ENCODE results near the gene CDC25B.
"Not testable (repeated sequence)": the region's sequence is repeated elsewhere in the genome, so short reads cannot be mapped to it uniquely, and the experiment has no call there.

CDC25B gene

DNA sequence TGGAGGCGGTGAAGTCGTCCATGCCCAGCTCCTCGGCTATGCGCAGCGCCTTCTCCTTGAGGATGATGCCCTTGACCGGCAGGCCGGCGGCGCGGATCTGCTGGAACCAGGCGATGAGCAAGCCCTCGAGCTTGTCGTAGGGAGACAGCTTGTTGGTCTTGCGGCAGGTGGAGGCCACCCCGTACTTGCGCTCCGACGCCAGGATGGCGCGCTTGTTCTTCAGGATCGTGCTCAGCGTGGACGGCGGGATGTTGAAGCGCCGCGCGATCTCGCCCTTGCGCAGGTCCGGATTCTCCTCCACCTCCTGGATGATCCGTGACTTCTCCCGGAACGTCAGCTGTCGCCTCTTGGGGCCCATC is 10.0 kb upstream of the CDC25B start:
- no peak for DNase-seq

DNA sequence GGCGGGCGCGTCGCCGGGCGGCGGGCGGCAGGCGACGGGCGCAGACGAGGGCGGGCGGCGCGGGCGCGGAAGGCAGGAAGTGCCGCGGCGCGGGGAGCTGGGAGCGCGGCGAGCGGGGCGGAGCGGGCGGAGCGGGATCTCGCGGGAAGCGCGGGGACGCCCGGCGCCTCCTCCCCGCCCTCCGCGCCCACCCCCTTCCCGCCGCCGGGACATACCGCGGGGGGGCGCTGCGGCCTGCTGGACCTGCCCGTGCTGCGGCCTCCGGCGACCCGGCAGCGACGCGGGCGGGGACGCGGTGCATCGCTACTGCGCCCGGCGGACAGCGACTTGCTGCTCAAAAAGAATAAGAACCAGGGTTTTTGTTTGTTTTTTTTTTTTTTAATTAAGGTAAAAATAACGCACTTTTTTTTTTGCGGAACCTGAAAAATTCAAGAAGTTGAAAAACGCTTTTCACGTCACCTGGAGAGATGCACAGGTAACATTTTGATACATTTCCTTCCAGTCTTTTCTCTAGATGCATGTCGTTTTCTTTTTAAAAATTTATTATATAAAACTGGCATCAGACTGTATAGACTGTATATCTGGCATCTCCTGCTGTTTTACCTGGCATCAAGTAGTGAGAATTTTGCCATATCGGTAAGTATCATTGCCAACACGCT is 9.3 kb upstream of the CDC25B start, which contains the start of gene CENPB:
TSS of gene CENPB (minus strand) at position 76 of the 659 bp plus-strand sequence. CDS start 257 bp downstream, outside the sequence.
- no peak for DNase-seq

DNA sequence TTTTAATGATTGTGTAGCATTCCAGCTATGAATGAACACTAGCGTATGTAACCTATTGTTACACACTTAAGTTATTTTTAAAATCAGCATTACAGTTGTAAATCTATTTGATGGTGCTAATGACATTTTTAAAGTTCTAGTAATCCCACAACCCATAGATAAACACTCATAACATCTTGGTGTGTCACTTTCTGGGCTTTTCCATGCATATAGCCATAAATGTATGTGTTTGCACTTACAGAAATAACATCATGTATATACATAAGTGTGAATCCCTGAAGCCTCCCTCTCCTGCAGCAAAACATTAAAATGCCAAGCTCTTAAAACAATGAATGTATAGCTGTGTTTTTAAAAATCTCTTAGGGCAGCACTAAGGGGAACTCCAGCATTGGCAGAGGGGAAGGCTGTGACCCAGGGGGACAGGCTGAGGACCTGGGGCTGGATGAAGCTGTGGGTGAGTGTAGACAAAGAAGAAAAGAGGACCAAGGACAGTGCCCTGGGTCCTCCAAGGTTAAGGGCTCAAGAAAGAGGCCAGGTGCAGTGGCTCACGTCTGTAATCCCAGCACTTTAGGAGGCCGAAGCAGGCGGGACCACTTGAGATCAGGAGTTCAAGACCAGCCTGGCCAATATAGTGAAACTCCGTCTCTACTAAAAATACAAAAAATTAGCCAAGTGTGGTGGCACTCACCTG is 8.6 kb upstream of the CDC25B start:
- DNase-seq, result no peak

DNA sequence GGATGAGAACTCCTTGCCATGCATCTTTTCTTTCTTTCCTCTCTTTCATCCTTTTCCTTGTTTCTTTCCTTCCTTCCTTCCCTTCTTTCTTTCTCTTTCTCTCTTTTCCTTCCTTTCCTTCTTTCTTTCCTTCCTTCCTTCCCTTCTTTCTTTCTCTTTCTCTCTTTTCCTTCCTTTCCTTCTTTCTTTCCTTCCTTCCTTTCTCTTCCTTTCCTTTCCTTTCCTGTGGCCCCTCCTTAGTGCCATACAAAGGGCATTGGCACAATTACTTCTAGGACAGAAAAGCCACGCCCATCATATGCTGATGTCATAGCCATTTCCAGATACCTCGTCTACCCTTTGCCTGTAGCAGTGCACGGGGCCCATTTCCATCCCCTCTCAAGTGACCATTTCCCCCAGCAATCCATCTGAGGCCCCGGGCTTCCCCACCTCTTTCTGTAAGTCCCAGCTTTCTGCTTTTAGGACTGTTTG is 7.4 kb upstream of the CDC25B start:
- no peak for DNase-seq

DNA sequence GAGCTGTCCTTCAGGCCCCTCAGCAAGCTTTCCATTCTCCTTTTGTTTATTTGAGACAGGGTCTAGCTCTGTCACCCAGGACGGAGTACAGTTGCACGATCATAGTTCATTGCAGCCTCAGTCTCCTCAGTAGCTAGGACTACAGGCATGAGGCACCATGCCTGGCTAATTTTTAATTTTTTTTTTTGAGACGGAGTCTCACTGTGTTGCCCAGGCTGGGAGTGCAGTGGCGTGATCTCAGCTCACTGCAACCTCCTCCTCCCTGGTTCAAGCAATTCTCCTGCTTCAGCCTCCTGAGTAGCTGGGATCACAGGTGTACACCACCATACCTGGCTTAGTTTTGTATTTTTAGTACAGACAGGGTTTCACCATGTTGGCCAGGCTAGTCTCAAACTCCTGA is 6.9 kb upstream of the CDC25B start:
- DNase-seq, result not testable (repeated sequence)

DNA sequence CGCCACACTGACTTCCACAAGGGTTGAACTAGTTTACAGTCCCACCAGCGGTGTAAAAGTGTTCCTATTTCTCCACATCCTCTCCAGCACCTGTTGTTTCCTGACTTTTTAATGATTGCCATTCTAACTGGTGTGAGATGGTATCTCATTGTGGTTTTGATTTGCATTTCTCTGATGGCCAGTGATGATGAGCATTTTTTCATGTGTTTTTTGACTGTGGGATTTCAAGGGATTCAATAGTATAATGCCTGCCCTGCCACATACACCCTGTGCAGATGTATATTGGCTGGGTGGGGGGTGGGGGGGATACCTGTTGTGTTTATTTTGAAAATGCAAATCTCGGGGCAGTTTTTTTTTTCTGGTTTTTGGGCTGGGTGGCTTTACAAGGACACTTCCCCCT is 1.9 kb upstream of the CDC25B start:
- not testable (repeated sequence) for DNase-seq

DNA sequence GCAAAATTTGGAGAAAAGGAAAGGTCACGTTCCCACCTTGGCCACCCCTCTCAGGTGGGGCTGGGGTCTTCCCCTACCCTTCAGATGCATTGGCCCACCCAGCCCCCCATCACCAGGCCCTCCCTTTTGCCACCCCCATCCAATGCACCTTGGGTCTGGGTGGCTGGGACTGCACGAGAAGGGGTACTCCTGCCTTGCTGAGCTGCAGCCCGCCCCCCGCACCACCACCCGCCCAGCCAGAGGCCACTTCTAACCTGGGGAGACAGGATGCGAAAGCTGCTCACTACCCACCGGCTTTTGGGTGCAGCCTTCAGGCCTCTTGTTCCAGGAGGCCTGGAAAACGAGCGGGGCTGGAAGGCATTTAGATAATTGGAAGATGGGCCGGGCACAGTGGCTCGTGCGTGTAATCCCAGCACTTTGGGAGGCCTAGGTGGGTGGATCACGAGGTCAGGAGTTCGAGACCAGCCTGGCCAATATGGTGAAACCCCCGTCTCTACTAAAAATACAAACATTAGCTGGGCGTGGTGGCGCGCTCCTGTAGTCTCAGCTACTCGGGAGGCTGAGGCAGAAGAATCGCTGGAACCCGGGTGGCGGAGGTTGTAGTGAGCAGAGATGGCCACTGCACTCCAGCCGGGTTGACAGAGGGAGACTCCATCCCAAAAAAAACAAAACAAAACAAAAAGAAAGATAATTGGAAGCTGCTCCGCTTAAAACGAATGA is 1.2 kb upstream of the CDC25B start:
- no peak for DNase-seq

DNA sequence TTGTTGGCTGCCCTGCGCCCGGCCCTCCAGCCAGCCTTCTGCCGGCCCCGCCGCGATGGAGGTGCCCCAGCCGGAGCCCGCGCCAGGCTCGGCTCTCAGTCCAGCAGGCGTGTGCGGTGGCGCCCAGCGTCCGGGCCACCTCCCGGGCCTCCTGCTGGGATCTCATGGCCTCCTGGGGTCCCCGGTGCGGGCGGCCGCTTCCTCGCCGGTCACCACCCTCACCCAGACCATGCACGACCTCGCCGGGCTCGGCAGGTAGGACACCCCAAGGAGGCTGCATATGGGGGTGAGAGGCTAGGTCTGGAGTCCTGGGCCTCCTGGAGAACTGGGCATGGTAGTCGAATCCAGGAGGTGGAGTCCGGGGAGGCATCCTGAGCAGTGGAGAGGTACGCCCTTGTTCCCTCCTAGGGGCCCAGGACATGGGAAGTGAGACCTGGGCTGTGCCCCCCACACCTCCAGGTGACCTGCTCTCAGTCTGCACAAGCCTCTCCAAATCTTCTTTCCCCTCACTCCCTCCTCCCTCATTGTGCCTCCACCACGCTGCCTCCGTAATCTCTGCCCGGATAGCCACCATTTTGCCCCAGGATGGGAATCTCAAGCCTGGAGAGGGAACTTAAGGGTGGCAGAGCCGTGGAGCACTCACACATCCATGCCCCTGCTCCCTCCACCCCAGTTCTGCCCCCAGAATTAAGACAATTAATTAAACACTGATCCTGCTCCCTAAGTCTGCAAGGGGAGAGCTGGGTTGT is 541 bp downstream of the CDC25B start:
- no peak for DNase-seq

DNA sequence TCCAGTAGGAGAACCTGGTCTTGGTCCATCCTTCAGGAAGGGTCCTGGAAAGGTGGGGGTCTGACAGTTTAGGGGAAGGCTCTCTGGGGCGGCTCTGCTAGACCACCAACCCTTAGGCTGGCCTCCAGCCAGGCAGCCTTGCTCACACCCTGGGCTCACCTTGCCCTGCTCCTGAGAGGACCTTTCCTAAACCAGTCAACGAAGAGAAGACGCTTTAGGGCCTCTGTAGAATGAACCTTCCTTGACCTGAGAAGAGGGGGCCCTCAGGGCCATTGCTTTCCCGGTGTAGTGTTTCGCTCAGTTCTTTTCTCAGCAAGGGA is 1.1 kb downstream of the CDC25B start:
- no peak for DNase-seq

DNA sequence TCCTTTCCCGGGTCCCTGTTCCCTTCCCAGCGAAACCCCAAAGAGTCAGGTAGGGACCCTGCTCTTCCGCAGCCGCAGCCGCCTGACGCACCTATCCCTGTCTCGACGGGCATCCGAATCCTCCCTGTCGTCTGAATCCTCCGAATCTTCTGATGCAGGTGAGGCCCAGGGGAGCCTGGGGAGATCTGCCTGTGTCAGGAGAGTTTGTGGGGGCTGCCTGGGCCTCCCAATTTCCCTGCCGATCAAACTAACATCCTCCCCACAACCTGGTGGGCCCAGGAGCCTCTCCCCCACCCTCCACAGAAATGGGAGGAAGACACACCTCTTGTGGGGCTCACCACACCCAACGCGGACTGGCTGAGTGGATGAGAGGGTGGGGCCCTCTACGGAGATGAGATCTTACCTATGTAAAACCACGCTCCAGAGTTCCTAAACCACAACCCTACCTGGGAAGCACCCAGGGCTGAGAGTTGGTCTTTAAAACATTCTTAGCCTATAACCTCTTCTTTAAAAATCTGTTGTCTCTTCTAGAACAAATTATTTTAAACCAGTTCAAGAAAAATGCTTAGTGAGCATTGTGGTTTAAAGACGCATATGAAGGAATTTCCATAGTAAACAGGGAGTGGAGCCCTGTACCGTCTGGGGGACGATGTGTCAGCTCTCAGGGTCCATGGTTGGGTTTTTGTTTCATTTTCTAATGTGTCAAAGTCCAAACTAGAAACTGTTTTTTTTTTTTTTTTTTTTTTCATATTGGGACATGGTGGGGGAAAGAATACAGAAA is 1.7 kb downstream of the CDC25B start:
- no peak for DNase-seq

DNA sequence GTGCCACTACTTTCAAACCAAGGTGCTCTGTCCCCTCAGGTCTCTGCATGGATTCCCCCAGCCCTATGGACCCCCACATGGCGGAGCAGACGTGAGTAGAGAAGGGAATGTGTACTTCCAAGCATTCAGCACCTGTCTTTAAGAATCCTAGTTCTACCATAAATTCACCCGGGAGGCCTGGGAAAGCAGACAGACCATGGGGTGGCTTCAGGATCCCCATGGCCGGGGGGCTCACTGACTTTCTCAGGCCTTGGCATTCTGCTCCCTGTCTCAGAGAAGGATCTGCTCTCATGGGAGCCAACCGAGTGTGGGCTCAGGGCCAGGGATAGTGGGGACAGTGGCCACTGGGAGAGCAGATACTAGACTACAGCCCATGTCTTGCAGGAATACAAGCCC is 2.3 kb downstream of the CDC25B start:
- DNase-seq, result no peak

DNA sequence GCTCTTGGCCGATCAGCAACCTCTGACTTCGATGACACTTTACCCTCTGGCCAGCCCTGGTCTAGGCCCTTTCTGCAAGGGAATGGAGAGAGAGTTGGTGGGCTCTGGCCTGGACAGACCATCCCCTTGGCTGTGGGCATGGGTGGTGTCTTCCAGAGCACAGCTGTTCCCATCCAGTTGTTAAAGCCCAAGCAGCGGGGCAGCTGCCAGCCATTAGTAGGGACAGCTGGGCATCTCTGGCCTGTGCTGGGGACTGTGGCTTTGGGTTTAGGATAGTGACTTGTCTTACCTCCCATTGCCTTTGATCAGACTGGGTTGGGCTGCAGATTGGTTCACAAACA is 2.8 kb downstream of the CDC25B start:
- DNase-seq, result no peak

DNA sequence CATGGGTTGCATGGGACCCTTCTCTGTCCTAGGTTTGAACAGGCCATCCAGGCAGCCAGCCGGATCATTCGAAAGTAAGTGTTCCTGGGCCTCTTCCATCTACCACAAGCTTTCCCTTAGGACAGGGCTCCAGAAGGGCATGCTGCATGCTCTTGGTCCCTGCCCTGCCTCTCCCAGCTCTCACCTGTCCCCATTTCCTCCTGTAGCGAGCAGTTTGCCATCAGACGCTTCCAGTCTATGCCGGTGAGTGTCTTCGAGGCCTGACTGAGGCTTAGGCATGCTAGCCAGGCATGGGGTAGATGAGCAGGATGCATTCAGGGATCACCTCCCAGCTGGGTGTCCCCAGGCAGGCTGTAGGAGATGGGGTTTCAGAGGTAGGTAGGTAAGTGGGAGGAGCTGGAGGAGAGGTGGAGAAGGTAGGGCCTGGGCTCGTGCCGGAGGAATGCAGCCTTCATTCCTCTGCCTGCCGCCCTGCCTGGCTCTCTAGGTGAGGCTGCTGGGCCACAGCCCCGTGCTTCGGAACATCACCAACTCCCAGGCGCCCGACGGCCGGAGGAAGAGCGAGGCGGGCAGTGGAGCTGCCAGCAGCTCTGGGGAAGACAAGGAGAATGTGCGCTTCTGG is 4.3 kb downstream of the CDC25B start:
- DNase-seq, result no peak

DNA sequence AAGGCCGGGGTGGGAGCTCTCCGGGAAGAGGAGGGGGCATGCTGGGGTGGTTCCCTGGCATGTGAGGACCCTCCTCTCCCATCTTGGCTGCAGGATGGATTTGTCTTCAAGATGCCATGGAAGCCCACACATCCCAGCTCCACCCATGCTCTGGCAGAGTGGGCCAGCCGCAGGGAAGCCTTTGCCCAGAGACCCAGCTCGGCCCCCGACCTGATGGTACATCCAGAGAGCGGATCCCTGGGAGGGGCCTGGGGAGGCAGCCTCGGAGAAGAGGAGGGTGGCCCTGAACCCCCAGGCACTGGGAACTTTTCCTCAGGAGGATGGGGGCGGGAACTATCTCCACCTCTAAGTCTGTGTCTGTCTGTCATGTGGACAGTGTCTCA is 4.8 kb downstream of the CDC25B start:
- DNase-seq, result no peak

DNA sequence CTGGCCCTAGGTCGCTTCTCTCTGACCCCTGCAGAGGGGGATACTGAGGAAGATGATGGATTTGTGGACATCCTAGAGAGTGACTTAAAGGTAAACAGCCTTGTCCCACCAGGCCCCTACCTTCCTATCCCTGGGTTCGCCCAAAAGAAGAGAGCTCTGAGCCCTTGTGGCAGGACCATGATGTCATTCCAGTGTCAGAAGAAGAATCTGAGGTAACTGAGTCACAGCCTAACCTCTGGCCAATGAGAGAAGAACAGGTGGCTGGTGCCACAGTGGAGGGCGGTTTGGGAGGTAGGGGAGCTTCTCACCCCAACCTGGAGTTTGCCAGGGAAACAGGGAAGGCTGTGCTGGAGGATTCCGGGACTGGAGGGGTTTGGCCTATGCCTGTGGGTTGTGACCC is 5.2 kb downstream of the CDC25B start:
- DNase-seq, result no peak

DNA sequence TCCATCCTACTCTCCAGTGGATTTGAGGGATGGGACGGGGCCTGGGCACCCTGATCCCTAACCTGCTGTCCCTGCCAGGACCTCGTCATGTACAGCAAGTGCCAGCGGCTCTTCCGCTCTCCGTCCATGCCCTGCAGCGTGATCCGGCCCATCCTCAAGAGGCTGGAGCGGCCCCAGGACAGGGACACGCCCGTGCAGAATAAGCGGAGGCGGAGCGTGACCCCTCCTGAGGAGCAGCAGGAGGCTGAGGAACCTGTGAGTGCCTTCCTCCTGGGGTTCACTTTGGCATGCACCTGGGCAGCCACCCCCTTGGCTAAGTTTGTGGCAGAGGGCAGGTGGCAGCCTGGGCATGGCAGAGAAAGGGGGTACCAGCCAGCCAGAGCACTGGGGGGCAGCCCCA is 5.7 kb downstream of the CDC25B start:
- no peak for DNase-seq

DNA sequence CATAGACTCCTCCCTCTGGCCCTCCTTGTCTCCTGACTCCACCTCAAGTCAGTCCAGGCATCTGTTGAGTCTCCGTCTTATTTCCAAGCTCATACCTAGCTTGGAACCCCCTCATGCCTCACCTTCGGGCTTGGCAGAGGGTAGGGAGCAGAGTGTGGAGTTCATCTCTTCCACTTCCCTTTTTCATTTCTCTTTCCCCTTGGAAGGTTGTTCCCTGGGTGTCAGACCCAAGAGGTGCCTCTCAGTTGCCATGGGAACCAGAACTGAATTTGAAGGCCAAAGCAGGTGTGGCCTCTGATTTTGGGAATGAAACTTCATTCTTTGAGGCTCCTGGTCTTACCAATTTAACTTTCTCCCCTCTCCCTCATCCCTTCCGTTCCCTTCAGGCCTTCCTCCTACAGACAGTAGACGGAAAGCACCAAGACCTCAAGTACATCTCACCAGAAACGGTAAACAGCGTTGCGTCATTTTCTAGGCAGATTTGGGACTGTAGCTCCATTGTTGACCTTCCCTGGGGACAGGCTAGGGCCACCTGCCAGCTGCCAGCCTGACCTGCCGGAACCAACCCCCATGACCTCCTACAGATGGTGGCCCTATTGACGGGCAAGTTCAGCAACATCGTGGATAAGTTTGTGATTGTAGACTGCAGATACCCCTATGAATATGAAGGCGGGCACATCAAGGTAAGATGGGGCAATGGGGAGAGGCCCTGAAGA is 6.6 kb downstream of the CDC25B start:
- DNase-seq, result no peak

DNA sequence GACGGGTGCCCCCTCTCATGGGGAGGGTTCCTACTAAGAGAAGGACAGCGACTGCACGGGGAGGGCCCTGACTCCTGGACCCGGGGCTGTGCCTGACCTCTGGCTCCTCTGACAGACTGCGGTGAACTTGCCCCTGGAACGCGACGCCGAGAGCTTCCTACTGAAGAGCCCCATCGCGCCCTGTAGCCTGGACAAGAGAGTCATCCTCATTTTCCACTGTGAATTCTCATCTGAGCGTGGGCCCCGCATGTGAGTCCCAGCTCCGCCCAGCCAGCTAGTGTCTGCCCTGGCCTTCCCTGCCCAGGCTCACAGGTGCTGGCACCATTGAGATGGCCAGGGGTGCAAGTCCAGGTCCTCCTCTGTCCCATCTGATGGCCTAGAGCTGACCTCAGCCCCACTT is 7.2 kb downstream of the CDC25B start:
- DNase-seq, result no peak

DNA sequence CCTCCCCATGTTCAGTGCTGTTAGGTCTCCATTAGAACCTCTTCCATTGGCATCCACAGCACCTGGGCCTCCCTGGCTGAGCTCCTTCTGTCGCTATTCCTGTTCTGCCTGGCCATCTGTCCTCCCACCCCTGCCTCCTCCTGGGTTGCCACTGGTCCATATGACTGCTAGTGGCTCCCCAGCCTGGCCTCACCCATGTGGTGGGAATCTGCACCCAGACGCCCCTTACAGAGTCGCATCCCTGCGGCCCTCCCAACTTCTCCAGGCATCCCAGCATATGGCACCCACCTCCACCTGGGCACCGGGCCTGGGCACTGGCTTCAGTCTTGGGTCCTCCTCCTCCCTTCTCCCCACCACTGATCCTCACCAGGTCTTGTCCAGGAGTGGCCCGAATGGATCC is 7.7 kb downstream of the CDC25B start:
- DNase-seq, result no peak

DNA sequence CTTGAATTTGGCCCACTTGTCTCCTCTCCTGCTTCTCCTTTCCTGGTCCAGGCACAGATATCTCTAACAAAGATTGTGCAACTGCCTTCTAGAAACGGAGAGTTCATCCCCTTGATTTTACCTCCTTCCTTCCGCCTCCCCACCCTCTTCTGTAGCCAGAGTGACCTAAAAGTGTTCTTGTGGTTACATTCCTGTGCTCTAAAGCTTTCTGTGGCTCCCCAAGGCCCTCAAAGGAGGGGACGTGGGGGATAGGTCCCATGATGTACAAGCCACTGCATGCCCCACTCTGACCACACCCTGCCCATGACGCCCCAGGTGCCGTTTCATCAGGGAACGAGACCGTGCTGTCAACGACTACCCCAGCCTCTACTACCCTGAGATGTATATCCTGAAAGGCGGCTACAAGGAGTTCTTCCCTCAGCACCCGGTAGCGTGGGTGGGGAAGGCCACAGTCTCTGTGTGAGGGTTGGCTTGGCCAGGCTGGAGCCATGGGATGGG is 8.2 kb downstream of the CDC25B start:
- DNase-seq, result no peak

DNA sequence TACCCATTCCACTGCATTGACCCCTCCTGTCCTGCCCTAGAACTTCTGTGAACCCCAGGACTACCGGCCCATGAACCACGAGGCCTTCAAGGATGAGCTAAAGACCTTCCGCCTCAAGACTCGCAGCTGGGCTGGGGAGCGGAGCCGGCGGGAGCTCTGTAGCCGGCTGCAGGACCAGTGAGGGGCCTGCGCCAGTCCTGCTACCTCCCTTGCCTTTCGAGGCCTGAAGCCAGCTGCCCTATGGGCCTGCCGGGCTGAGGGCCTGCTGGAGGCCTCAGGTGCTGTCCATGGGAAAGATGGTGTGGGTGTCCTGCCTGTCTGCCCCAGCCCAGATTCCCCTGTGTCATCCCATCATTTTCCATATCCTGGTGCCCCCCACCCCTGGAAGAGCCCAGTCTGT is 8.7 kb downstream of the CDC25B start:
- DNase-seq, result no peak

DNA sequence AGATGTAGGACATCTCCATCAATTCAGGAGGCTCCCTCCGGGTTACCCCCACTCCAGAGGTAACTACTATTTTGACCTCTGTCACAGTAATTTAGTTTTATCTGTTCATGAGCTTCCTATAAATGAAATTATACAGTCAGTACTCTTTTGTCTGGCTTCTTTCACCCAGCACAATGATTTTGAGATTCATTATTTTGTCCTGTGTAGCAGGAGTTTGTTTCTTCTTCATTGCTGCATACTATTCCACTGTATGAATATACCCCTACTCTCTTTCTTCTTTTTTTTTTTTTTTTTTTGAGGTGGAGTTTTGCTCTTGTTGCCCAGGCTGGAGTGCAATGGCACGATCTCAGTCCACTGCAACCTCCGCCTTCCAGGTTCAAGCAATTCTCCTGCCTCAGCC is 12.4 kb downstream of the CDC25B start:
- DNase-seq, result no peak

Data from SIG-M5 (cell line).